ENCODE results near the gene SMAD3.

The SMAD3 gene

DNA sequence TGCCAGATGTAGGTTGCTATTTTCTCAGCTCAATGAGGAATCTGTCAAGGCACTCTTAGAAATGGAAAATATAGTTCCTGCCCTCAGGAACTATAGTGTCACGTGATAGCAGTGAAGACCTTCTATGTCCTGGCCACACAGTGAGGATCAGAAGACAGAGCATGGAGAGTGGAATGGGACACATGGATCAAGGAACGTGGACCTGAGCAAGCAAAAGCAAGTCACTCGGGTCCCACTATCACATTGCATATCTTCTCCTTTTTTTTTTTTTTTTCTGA, 21.2 kb downstream of the SMAD3 start:
- no peak for DNase-seq (ENCODE audit: low spot score)
- in situ Hi-C loops (cut with MboI; ENCODE audit: low sequenced_read_pairs, unreplicated experiment): no loop called here
- TF ChIP-seq, protein P1, sequence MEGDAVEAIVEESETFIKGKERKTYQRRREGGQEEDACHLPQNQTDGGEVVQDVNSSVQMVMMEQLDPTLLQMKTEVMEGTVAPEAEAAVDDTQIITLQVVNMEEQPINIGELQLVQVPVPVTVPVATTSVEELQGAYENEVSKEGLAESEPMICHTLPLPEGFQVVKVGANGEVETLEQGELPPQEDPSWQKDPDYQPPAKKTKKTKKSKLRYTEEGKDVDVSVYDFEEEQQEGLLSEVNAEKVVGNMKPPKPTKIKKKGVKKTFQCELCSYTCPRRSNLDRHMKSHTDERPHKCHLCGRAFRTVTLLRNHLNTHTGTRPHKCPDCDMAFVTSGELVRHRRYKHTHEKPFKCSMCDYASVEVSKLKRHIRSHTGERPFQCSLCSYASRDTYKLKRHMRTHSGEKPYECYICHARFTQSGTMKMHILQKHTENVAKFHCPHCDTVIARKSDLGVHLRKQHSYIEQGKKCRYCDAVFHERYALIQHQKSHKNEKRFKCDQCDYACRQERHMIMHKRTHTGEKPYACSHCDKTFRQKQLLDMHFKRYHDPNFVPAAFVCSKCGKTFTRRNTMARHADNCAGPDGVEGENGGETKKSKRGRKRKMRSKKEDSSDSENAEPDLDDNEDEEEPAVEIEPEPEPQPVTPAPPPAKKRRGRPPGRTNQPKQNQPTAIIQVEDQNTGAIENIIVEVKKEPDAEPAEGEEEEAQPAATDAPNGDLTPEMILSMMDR (IDR thresholded peaks at IDR 0.05; ENCODE audit: borderline replicate concordance, control extremely low read depth, extremely low read depth, insufficient read depth, missing control alignments): no peak

DNA sequence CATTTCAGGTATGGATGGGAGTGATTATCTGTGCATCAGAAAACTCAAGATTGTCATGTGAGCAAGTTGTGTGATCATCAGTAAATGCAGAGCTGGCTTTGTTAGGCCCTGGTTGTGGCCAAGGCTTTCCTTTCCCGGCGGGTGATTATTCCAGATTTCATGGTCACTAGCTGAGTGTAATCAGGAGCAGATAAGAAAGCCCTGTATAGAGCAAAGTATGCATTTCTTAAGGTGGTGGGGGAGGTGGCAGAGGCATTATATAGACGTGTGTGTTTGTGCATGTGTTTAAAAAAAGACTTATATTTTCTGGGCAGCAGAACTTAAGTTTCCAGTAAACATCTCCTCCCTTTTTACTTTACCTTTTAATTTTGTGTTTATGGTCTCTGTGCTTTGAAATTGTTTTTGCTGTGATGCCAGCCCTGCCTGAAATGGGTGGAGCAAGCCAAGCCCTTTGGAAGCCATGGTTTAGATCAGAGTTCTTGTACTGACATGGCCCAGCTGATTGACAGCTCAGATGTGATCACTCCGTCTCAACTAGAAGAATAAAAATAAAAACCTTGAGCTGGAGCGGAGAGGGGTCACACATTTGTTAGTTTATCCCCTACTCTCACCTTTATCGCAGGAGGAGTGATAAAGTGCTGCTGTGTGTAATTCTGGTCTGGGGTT, 22.2 kb downstream of the SMAD3 start:
- DNase-seq (ENCODE audit: low spot score): no peak
- TF ChIP-seq, protein P1 (IDR thresholded peaks at IDR 0.05; ENCODE audit: borderline replicate concordance, control extremely low read depth, extremely low read depth, insufficient read depth, missing control alignments): no peak
- in situ Hi-C loops (cut with MboI; ENCODE audit: low sequenced_read_pairs, unreplicated experiment): no loop called here

DNA sequence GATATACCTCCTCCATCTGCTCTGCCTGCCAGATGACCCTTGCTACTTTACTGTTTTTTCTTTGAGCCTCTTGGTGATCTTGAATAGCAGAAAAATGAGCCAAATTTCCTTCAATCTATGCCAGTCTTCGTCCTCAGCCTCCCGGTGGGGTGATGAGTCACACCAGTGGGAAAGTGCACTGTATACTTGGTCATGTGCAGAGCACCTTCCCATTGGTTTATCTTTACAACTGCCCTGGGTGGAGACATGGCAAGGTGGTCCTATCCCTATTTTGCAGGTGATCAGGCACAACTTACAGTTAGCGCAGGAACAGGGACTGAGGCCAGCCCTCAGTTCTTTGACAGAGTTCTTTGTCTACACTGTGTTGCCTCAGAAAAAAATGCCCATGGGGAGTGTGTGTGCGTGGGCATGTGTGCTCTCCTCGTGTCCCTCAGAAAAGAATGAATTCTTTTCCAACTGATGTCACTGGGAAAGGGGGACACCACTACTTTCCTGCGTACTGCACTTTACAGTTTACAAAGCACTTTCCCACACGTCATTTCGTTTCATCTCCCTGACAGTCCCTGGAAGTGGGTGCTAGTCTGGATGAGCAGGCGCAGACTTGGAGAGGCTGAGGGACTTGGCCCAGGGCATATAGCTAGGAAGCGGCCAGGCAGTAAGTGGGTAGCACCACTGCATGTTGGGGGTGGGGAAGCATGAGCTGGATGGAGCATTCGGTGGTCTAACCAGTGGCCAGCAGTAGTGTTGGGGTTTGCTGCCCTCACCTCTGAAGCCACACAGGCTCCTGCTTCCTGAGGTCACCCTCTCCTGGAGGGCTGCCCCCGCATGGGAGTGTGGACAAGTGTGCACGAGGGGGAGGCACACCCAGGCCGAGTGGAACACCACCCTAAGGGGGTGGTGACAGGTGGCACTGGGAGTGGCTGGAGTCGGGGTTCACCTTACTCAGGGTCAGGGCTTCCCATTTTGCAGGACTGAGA, 24.1 kb downstream of the SMAD3 start:
- in situ Hi-C loops (cut with MboI; ENCODE audit: low sequenced_read_pairs, unreplicated experiment): no loop called here
- TF ChIP-seq, protein P1 (IDR thresholded peaks at IDR 0.05; ENCODE audit: borderline replicate concordance, control extremely low read depth, extremely low read depth, insufficient read depth, missing control alignments): no peak
- no peak for DNase-seq (ENCODE audit: low spot score)

DNA sequence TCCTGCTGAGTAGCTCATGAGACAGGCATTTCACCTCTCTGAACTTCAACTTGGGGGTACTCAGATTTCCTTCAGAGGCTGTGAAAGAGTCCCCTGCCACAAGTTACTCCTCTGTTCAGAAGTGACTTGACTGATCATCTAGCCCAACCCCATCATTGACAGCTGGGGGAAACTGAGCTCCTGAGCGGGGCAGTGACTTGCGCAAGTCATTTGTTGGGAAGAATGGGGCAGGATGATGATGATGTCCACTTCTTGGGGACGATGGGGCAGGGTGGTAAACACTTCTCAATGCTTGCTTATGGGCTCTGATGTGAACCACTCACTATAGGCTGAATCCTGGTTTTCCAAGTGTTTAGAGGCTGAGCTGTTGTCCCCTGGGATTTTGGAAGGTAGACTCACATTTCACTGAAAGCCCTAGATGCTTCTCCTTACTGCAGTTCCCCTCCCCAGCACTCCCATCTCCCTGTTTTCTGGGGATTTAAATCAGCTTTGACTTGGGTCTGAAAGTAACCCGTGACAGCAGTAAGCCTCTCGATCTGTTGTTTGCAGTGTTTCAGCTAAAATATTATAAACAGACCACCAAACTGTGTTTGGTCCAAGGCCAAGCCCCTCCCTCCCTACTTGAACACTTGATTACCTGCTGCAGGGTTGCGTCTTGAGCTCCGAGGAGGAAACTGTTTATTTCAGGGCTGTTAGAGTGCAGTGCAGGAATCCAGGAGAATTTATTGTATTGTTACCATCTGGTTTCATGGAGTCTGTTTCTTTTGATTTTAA, 25.1 kb downstream of the SMAD3 start:
- TF ChIP-seq, protein P1 (IDR thresholded peaks at IDR 0.05; ENCODE audit: borderline replicate concordance, control extremely low read depth, extremely low read depth, insufficient read depth, missing control alignments): no peak
- no peak for DNase-seq (ENCODE audit: low spot score)
- in situ Hi-C loops (cut with MboI; ENCODE audit: low sequenced_read_pairs, unreplicated experiment): no loop called here

DNA sequence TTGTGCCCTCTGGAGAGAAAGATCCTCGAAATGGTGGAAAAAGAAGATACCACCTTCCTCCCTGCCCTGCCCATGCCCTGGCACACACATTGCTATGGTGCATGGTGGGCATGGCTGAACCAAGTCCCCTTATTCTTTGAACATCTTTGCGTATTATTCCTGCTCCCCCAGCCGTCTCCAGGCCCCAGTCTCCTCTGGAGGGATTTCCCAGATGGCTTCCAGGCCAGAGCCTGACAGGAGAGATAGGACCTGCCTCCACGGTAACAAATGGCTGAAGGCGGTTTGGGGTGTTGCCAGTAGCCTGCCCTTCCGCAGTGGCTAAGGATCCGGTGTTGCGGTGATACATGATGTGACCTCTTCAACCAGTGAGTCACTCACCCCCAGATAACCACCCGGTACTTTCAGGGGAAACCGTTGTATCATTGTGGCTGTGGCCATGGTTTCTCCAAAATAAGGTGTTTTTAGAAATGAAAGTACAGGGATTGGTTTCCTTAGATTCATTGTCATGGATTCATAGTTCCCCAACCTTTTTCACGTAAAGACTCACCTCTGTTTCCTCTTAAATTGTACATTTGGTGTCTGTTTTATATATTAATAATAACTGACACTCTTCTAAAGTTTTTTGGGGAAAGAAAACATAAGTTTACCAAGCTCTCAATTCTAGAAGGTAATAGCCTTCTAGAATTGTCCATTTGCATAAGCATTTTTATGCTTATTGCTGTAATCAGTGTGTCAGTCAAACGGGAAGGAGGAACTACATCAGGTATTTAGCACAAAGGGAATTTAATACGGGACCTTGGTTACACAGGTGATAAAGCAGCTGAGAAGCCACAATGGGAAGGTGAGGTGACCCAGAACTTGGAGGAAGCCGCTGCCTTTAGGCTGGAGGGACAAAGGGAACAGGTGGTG, 25.9 kb downstream of the SMAD3 start:
- DNase-seq (ENCODE audit: low spot score): peak; percentile 79
- in situ Hi-C loops (cut with MboI; ENCODE audit: low sequenced_read_pairs, unreplicated experiment): no loop called here
- TF ChIP-seq, protein P1 (IDR thresholded peaks at IDR 0.05; ENCODE audit: borderline replicate concordance, control extremely low read depth, extremely low read depth, insufficient read depth, missing control alignments): no peak

All from GM13976 (cell line).